ENCODE results near the gene MED27.

GRCh38 chr9:131986089-131986488, 93.6 kb downstream of the MED27 start:
- TF ChIP-seq, protein P1, sequence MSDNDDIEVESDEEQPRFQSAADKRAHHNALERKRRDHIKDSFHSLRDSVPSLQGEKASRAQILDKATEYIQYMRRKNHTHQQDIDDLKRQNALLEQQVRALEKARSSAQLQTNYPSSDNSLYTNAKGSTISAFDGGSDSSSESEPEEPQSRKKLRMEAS (IDR thresholded peaks at IDR 0.05), result no peak
- TF ChIP-seq YY1 (IDR thresholded peaks at IDR 0.05; ENCODE audit: low read depth) (no peak), TAF1 (IDR thresholded peaks at IDR 0.05; ENCODE audit: low read depth) (no peak), EGR1 (IDR thresholded peaks at IDR 0.05) (no peak), TCF12 (IDR thresholded peaks at IDR 0.05; ENCODE audit: low read depth) (no peak), RAD21 (IDR thresholded peaks at IDR 0.05; ENCODE audit: low read depth) (no peak)
- TF ChIP-seq, protein P2, sequence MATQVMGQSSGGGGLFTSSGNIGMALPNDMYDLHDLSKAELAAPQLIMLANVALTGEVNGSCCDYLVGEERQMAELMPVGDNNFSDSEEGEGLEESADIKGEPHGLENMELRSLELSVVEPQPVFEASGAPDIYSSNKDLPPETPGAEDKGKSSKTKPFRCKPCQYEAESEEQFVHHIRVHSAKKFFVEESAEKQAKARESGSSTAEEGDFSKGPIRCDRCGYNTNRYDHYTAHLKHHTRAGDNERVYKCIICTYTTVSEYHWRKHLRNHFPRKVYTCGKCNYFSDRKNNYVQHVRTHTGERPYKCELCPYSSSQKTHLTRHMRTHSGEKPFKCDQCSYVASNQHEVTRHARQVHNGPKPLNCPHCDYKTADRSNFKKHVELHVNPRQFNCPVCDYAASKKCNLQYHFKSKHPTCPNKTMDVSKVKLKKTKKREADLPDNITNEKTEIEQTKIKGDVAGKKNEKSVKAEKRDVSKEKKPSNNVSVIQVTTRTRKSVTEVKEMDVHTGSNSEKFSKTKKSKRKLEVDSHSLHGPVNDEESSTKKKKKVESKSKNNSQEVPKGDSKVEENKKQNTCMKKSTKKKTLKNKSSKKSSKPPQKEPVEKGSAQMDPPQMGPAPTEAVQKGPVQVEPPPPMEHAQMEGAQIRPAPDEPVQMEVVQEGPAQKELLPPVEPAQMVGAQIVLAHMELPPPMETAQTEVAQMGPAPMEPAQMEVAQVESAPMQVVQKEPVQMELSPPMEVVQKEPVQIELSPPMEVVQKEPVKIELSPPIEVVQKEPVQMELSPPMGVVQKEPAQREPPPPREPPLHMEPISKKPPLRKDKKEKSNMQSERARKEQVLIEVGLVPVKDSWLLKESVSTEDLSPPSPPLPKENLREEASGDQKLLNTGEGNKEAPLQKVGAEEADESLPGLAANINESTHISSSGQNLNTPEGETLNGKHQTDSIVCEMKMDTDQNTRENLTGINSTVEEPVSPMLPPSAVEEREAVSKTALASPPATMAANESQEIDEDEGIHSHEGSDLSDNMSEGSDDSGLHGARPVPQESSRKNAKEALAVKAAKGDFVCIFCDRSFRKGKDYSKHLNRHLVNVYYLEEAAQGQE (IDR thresholded peaks at IDR 0.05; ENCODE audit: low read depth), result no peak

Data from Ishikawa (cell line).